GM19467 (cell line): ENCODE data around the gene LRG1.
"Not testable (repeated sequence)": the region's sequence is repeated elsewhere in the genome, so short reads cannot be mapped to it uniquely, and the experiment has no call there.

Experiments used
- ATAC-seq: cut with Tn5 transposase; IDR thresholded peaks from one replicate; pipeline ENCODE4 v1.9.1; 2021; ENCODE audit warnings: mild to moderate bottlenecking, moderate library complexity; ENCODE audit not compliant: unreplicated experiment

Gene LRG1

DNA sequence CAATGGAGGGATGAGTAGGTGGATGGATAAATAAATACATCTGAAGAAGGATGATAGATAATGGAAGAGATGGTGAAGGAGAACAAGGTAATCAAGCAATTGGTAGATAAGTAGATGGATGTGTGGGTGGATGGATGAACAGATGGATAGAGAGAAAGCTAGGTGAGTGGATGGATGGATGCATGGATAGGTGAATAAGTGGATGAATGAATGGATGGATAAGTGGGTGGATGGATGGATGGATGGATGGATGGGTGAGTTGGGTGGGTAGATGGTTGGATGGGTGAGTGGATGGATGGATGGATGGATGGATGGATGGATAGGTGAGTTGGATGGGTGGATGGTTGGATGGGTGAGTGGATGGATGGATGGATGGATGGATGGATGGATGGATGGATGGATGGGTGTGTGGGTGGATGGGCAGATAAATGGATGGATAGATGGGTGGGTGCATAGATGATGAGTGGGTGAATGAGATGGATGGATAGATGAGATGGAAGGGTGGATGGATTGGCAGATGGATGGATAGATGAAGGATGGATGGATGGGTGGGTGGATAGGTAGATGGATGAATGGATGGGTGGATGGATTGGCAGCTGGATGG, 13.4 kb upstream of the LRG1 start:
- no peak for ATAC-seq

DNA sequence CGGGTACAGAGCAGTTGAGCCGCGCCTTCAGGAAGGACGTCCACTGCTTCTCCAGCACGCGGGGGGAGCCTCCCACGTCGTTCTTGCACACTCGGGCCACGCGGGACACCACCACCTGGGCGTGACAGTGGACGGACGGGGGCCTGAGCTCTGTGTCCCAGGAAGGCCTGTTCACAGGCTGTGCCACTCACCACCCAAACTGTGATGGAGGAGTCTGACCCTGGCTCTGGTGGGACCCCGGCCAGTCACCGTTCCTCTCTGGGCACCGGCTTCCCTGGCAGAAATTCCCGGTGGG, 12.6 kb upstream of the LRG1 start:
- ATAC-seq, result no peak

DNA sequence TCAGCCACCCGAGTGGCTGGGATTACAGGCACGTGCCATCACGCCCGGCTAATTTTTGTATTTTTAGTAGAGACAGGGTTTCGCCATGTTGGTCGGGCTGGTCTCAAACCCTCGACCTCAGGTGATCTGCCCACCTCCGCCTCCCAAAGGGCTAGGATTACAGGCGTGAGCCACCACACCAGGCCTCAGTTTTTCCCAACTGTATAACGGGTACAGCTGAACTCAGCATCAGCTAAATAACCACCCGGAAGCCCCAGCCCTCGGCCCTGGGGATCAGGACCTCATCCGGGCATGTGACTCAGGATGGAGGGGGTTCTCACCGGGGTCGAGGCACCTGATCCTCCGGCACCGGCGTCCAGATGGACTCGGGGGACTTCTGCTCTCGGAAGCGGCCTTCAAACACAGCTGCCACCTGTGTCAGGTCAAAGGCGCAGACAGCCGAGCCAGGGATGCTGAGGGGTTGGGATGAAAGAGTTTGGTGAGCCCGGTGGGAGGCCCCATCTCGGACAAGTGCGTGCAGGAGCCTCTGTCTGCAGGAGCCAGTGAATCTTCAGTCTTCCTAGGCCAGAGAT, 10.7 kb upstream of the LRG1 start:
- ATAC-seq, result no peak

DNA sequence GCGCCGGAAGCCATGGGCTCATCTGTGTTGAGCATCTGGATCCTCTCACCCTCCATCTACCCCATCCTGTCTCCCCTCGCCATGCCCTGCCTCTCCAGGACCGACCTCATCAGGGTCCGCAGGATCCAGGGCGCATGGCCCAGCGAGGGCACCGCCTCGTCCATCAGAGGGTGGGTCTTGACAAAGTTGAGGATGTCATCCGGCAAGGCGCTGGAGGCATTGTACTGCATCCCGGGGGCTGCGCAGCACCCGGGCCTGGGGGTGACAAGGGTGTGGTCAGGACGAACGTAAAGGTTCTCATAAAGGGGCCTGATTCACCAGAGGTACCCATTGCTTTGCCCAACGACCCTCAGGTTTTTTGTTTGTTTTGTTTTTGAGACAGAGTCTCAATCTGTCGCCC, 10.2 kb upstream of the LRG1 start:
- no peak for ATAC-seq

DNA sequence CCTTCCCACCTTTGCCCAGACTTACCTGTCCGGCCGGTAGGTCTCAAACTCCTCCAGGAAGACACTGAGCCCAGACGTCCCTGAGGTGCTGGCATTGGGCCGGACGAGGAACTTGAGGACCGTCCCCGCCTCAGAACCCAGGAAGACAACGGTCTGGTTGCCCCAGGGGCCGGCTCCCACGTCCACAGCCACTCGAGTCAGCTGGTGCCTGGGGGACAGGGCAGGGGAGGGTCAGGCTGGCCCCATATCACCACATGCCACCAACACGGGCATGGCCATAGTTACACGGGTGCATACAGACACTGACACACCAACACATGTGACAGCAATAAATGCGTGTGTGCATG, 8.4 kb upstream of the LRG1 start:
- no peak for ATAC-seq

GRCh38 chr19:4547303-4548237, 7.7 kb upstream of the LRG1 start:
- ATAC-seq, result no peak

DNA sequence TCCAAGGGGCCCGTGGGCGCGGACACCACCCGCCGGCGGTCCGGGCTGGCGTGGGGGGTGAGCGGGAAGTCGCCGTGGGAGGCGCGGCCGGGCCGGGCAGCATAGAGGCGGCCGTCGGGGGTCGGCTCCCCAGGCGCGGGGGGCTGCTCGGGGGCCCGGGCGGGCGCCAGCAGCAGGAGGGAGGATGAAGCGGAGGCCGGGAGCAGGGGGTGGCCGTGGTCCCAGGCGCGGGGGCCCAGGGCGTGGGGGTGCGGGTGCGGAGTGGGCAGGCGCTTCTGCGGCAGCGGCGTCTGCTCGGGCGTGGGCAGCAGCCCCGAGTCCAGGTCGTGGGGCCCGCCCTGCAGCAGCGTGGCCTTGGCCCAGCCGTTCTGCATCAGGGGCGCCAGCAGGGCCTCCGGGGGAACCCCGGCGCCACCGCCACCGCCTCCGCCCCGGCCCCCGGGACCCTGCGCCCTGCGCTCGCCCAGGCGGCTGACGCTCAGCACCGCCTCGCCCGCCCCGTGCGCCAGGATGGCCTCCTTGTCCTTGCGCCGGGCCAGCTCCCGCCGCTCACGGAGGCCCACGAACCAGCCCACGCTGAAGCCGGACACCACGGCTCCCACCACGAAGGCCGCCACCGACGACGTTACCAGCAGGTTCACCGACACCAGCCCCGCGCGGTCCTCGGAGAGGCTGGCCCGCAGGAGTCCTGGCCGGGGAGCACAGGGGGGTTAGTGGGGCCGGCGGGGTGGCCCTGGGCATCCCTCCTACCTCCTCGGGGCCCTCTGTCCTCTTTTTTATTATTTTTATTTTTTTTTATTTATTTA, 4.2 kb upstream of the LRG1 start:
- no peak for ATAC-seq

DNA sequence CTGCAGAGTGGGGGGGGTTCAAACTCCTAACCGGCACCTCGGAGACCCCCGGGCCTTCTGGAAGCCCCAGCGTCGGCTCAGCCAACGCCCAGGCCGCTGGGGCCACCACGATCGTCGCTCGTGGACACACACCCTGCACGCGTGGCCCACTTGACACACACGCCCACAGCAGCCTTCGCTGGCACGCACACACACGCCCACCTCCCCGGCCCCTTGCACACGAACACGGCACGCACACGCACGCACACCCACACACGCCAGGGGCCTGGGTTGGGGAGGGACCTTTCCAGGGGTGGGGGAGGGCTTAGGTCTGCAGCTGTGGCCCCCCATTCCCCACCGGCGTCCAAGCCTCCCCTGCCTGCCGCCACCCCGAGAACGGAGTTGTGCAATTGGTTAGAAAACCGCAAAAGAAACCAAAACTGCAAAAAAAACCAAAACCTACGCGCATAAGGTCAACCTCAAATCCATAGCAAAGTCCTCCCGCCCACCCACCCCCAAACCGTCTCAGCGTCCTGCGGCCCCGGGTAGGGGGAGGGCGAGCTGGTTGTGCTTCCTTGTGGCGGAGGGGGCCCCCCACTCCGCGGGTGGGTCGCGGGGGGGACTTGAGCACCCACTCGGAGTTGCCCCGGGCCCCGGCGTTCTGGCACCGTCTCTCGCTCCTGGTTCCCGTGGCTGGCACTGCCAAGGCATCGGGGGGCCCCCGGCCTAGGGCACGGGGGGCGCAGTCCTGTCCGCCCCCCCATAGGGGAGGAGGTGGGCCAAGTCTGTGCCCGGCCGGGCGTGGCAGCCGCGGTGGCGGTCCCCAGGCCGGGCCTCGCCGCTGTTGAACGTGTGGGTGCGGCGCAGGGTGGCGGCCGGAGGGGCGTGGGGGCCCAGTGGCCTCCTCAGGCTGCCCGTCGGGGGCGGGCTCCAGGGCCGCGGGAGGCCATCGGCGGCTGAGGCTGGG, 3.3 kb upstream of the LRG1 start:
- no peak for ATAC-seq

DNA sequence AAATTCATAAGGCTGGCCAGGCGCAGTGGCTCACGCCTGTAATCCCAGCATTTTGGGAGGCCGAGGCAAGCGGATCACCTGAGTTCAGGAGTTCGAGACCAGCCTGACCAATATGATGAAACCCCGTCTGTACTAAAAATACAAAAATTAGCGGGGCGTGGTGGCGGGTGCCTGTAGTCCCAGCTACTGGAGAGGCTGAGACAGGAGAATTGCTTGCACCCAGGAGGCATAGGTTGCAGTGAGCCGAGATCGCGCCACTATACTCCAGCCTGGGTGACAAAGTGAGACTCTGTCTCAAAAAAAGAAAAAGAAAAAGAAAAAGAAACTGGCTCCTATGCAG, 1.9 kb upstream of the LRG1 start:
- not testable (repeated sequence) for ATAC-seq

GRCh38 chr19:4541114-4541805, 1.4 kb upstream of the LRG1 start:
- no peak for ATAC-seq

DNA sequence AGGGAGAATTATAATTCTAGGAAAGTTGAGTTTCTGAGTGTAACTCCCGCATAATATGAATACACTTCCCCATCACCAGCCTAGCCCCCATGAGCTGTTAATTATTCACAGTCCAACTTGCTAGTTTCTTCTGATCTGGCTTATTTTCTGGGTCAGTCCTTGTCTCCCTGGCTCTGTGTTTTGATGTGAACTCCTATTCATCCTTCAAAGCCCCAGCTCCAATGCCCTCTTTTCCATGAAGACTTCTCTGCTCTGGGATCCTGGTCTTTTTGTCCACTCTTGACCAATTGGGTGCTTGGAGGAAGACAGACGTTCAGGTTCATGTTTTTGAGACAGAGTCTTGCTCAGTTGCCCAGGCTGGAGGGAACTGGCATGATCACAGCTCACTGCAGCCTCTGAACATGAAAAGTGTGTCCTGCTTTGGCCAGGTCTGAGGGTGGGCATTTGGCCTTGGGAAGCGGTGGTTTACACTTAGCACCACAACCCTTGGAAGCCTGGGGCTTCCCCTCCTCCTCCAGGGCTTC, 605 bp downstream of the LRG1 start:
- no peak for ATAC-seq

GRCh38 chr19:4538601-4538954, 1.3 kb downstream of the LRG1 start:
- no peak for ATAC-seq

DNA sequence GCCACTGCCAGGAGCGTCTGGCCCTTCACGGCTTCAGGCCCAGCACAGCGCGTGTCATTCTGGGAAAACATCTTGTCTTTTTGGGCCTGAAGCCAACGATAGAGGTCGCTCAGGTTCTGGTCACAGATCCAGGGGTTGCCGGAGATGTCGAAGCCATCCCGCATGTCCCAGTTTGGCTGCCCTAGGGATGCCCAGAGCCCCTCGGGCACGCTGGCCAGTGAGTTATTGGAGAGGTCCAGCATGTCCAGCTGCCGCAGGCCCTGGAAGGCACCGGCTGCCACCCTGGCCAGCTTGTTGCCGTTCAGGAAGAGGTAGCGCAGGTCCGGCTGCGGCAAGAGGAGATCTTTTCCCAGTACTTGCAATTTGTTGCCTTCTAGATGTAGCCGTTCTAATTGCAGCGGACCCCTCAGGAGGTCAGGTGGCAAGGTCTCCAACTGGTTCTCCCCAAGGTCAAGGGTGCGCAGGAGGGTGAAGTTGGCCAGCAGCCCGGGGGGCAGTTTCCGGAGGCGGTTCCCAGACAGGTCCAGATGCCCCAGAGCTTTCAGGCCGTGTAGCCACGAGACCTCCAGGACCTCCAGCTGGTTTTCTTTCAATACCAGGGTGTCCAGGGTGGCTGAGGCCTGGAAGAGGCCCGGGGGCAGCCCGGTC, 1.8 kb downstream of the LRG1 start:
- ATAC-seq, result no peak

GRCh38 chr19:4536798-4537197, 3.0 kb downstream of the LRG1 start:
- no peak for ATAC-seq

GRCh38 chr19:4534836-4535658, 4.8 kb downstream of the LRG1 start, which contains the start of gene PLIN5:
PLIN5 (minus strand) TSS chr19:4535224; CDS start chr19:4534074, 1,150 bp downstream.
- no peak for ATAC-seq

GRCh38 chr19:4533835-4534424, 5.9 kb downstream of the LRG1 start:
- no peak for ATAC-seq

GRCh38 chr19:4533334-4533733, 6.5 kb downstream of the LRG1 start:
- no peak for ATAC-seq

- ATAC-seq, result no peak
These were observed 8.2 kb downstream of the LRG1 start for GRCh38 chr19:4531562-4532165.
